Keratinocyte (primary cell): ENCODE measurements around the gene OVOL1. TPM values are rescaled to one million over a fixed set of nuclear protein-coding genes. Genes with fewer than 3 reads are reported as not detected.

Experiments
- DNase-seq: peaks from one replicate; pipeline ENCODE4 v3.0.0-alpha.2; 2011; ENCODE audit warnings: low read depth, missing footprints, low spot score
- FAIRE-seq: peaks from 2 replicates; lab custom pipeline; 2011; peaks lifted over from hg19 to GRCh38; lab: Jason Lieb, UNC
- H2AFZ ChIP-seq: 2 replicates; pipeline ENCODE4 v1.6.0; 2012; ENCODE audit warnings: low read length, control low read depth, inconsistent platforms; ENCODE audit not compliant: control insufficient read depth
- H3K27ac ChIP-seq: 2 replicates; pipeline ENCODE4 v1.5.1; 2011; ENCODE audit warnings: low read length; ENCODE audit not compliant: control insufficient read depth, insufficient read depth
- H3K27me3 ChIP-seq: 3 replicates; pipeline ENCODE4 v1.6.0; 2011; ENCODE audit warnings: low read length; ENCODE audit not compliant: control insufficient read depth, insufficient read depth; ENCODE audit errors: extremely low read depth
- H3K36me3 ChIP-seq, 2 experiments: 2 replicates in 1 of 2; 3 replicates in 1 of 2; pipeline ENCODE4 v1.5.1; 2011; ENCODE audit warnings: low read length in 2 of 2, mild to moderate bottlenecking in 1 of 2; ENCODE audit not compliant: control insufficient read depth in 2 of 2, insufficient read depth in 2 of 2; ENCODE audit errors: extremely low read depth in 1 of 2
- H3K4me1 ChIP-seq: 3 replicates; pipeline ENCODE4 v1.5.1; 2011; ENCODE audit warnings: low read length; ENCODE audit not compliant: control insufficient read depth, insufficient read depth; ENCODE audit errors: extremely low read depth
- H3K4me2 ChIP-seq: 3 replicates; pipeline ENCODE4 v1.6.0; 2011; ENCODE audit warnings: low read depth, low read length; ENCODE audit not compliant: control insufficient read depth, insufficient read depth; ENCODE audit errors: extremely low read depth
- H3K4me3 ChIP-seq, 3 experiments: fragments of 200-600 bp in 1 of 3; sonication (generic) in 1 of 3; 2 replicates in 2 of 3; 3 replicates in 1 of 3; pipeline ENCODE4 v1.5.1; 2011 to 2016; ENCODE audit warnings: low read length in 3 of 3, mild to moderate bottlenecking in 3 of 3, control low read depth in 2 of 3, inconsistent platforms in 1 of 3, low read depth in 1 of 3, mixed read lengths in 1 of 3, mixed run types in 1 of 3, moderate library complexity in 1 of 3; ENCODE audit not compliant: control insufficient read depth in 2 of 3, insufficient read depth in 2 of 3; ENCODE audit errors: extremely low read depth in 1 of 3
- H3K79me2 ChIP-seq: 2 replicates; pipeline ENCODE4 v1.6.0; 2012; ENCODE audit warnings: low read length; ENCODE audit not compliant: control insufficient read depth, insufficient read depth
- H3K9ac ChIP-seq: 3 replicates; pipeline ENCODE4 v1.6.0; 2011; ENCODE audit warnings: low read length; ENCODE audit not compliant: control insufficient read depth, insufficient read depth; ENCODE audit errors: extremely low read depth
- H3K9me1 ChIP-seq: 3 replicates; pipeline ENCODE4 v1.6.0; 2011; ENCODE audit warnings: low read length; ENCODE audit not compliant: control insufficient read depth, insufficient read depth; ENCODE audit errors: extremely low read depth
- H3K9me3 ChIP-seq: 2 replicates; pipeline ENCODE4 v1.5.1; 2012; ENCODE audit warnings: low read depth, low read length; ENCODE audit not compliant: control insufficient read depth
- H4K20me1 ChIP-seq: 3 replicates; pipeline ENCODE4 v1.6.0; 2011; ENCODE audit warnings: low read length; ENCODE audit not compliant: control insufficient read depth, insufficient read depth; ENCODE audit errors: extremely low read depth
- EZH2 ChIP-seq: IDR thresholded peaks from one replicate; pipeline ENCODE4 v1.6.1; 2012; ENCODE audit warnings: inconsistent platforms, mild to moderate bottlenecking, low read length, moderate library complexity
- dilution Hi-C: fragments of 300-500 bp; cut with MboI; formaldehyde crosslinking; loops from one replicate; pipeline ENCODE4 v1.7.0; 2020; ENCODE audit warnings: low sequenced_read_pairs; ENCODE audit not compliant: extremely low pct_ligation_motif_present
- polyA plus RNA-seq, 5 experiments: library from polyadenylated mRNA; depleted of rRNA in 3 of 5; stranded (reverse) in 3 of 5; stranded (forward) in 1 of 5; unstranded in 1 of 5; fragments of >200 nt; gene quantifications; 1 replicate in 1 of 5; 2 replicates in 3 of 5; 3 replicates in 1 of 5; pipeline versions ENCODE4 v1.2.1 to v1.2.3, GENCODE V29; 2011 to 2012; ENCODE audit warnings: missing spikeins in 2 of 5, low read depth in 1 of 5, low replicate concordance in 1 of 5
- TF ChIP-seq, protein P1 (sequence below), 3 experiments: IDR thresholded peaks in 1 of 3; conservative IDR thresholded peaks in 1 of 3; optimal IDR thresholded peaks in 1 of 3; 2 replicates in 2 of 3; 3 replicates in 1 of 3; pipeline versions ENCODE3 to v1.5.1; 2011; ENCODE audit warnings: low read length in 3 of 3, mild to moderate bottlenecking in 3 of 3, moderate library complexity in 2 of 3, control low read depth in 1 of 3, inconsistent platforms in 1 of 3; ENCODE audit not compliant: insufficient read depth in 2 of 3; ENCODE audit errors: extremely low read depth in 1 of 3

Gene OVOL1
- polyA plus RNA-seq, 1 donor (not counting 4 experiments of a cell fraction or from before 2014, with no cell fraction given) = 7.5 TPM

DNA sequence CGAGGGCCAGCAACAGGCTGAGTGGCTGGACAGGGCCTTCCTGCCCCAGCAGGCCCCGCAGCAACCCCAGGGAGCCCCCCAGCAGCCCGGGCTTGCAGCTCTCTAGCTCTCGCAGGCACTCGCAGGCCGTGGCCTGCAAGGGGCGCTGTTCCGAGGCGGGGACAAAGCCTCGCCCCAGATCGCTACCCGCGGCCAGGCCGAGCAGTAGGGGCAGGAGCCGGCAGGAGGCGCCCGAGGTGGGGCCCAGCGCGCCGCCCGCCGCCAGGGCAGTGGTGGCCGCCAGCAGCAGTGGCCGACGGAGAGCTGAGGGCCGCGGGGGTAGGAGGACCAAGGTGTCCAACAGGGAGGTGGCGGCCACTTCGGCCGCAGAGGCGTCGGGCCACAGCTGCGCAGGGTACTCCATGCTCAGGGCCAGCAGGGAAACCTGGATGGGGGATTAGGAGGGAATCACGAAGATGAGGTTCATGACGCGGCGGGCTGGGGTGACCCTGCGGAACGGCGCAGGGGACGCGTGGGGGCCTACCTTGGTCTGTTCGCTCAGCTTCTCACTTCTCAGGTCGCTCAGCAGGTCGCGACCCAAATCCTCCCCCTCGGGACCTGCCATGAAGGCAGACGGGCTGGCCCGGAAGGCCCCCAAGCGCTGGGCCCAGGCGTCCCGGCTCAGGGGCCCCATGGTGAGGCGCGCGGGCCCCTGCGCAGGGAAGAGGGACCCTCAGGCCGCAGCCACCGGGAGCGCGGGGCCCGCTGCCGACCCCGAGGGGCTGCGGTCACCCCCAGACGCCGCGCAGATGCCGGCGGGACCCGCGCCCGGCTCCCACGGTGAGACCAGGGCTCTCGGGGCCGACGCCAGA, 6.7 kb upstream of the OVOL1 start:
- Histone ChIP-seq H3K4me3 (peak overlapping the region; percentile 84 to 88 (median 87)), H3K4me2 (peak overlapping the region; percentile 86), H2AFZ (peak overlapping the region; percentile 82), H3K9ac (peak overlapping the region; percentile 93), H3K9me3 (no peaks in the 10 kb centered on the region), H3K36me3 (peaks cover 4 to 5% of the 10 kb centered on the region in 2 experiments), H3K27ac (peak overlapping the region; percentile 86), H3K79me2 (peaks cover 27% of the 10 kb centered on the region), H3K4me1 (peaks cover 16% of the 10 kb centered on the region), H3K9me1 (no peaks in the 10 kb centered on the region), H3K27me3 (no peaks in the 10 kb centered on the region), H4K20me1 (no peaks in the 10 kb centered on the region)
- no peak for TF ChIP-seq EZH2
- TF ChIP-seq, protein P1, sequence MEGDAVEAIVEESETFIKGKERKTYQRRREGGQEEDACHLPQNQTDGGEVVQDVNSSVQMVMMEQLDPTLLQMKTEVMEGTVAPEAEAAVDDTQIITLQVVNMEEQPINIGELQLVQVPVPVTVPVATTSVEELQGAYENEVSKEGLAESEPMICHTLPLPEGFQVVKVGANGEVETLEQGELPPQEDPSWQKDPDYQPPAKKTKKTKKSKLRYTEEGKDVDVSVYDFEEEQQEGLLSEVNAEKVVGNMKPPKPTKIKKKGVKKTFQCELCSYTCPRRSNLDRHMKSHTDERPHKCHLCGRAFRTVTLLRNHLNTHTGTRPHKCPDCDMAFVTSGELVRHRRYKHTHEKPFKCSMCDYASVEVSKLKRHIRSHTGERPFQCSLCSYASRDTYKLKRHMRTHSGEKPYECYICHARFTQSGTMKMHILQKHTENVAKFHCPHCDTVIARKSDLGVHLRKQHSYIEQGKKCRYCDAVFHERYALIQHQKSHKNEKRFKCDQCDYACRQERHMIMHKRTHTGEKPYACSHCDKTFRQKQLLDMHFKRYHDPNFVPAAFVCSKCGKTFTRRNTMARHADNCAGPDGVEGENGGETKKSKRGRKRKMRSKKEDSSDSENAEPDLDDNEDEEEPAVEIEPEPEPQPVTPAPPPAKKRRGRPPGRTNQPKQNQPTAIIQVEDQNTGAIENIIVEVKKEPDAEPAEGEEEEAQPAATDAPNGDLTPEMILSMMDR (optimal IDR thresholded peaks at IDR 0.05 in 1 of 3, IDR thresholded peaks at IDR 0.05 in 1 of 3, conservative IDR thresholded peaks at IDR 0.05 in 1 of 3; ENCODE audit: extremely low read depth in 1 of 3, insufficient read depth in 2 of 3, low read length in 3 of 3) = peak; percentile 79 to 98 (median 89)
- no peak for FAIRE-seq
- dilution Hi-C loops = no loop called here
- DNase-seq = no peak

GRCh38 chr11:65780770-65781151, 6.1 kb upstream of the OVOL1 start, which contains the start of gene AP5B1:
Gene AP5B1, minus strand, starts transcription at chr11:65780976. Its CDS starts 385 bp downstream, at chr11:65780591.
- TF ChIP-seq EZH2 = no peak
- TF ChIP-seq, protein P1 (optimal IDR thresholded peaks at IDR 0.05 in 1 of 3, IDR thresholded peaks at IDR 0.05 in 1 of 3, conservative IDR thresholded peaks at IDR 0.05 in 1 of 3; ENCODE audit: extremely low read depth in 1 of 3, insufficient read depth in 2 of 3, low read length in 3 of 3) = peak in 1 of 3 experiments; percentile 23
- peaks cover 16% of the 10 kb centered on the region for H3K4me1 ChIP-seq
- no peaks in the 10 kb centered on the region for H3K9me1 ChIP-seq
- peak within 1 kb of the TSS; percentile 86 for H3K4me2 ChIP-seq
- dilution Hi-C loops = no loop called here
- H2AFZ ChIP-seq = peak within 1 kb of the TSS; percentile 82
- peak within 1 kb of the TSS; percentile 93 for H3K9ac ChIP-seq
- H3K27ac ChIP-seq = peak within 1 kb of the TSS; percentile 86
- FAIRE-seq = no peak
- peaks cover 4 to 5% of the 10 kb centered on the region in 2 experiments for H3K36me3 ChIP-seq
- H3K79me2 ChIP-seq = peaks cover 27% of the 10 kb centered on the region
- DNase-seq = no peak
- H3K27me3 ChIP-seq = no peaks in the 10 kb centered on the region
- peak within 1 kb of the TSS; percentile 84 to 88 (median 87) for H3K4me3 ChIP-seq
- no peaks in the 10 kb centered on the region for H4K20me1 ChIP-seq
- no peaks in the 10 kb centered on the region for H3K9me3 ChIP-seq
